Glutamatergic neuron (in vitro differentiated cells): ENCODE results near the gene ENPP7. TPM values are rescaled to one million over a fixed set of nuclear protein-coding genes. Genes with fewer than 3 reads are reported as not detected.

Source experiments
- DNase-seq: peaks from one replicate; pipeline ENCODE4 v3.0.0; 2022
- H3K27ac Mint-ChIP-seq: one replicate; pipeline ENCODE4 v1.8.0; 2020; ENCODE audit warnings: mild to moderate bottlenecking, mixed read lengths, inconsistent platforms; ENCODE audit not compliant: unreplicated experiment
- H3K27me3 Mint-ChIP-seq: one replicate; pipeline ENCODE4 v1.8.0; 2020; ENCODE audit warnings: mild to moderate bottlenecking, moderate library complexity, mixed read lengths, inconsistent platforms; ENCODE audit not compliant: unreplicated experiment
- H3K36me3 Mint-ChIP-seq: one replicate; pipeline ENCODE4 v1.8.0; 2020; ENCODE audit warnings: mild to moderate bottlenecking, mixed read lengths, inconsistent platforms; ENCODE audit not compliant: unreplicated experiment
- H3K4me1 Mint-ChIP-seq: one replicate; pipeline ENCODE4 v1.8.0; 2020; ENCODE audit warnings: mild to moderate bottlenecking, low read depth, mixed read lengths, inconsistent platforms; ENCODE audit not compliant: unreplicated experiment
- H3K4me3 Mint-ChIP-seq: one replicate; pipeline ENCODE4 v1.8.0; 2020; ENCODE audit warnings: mild to moderate bottlenecking, mixed read lengths, inconsistent platforms; ENCODE audit not compliant: unreplicated experiment
- H3K9me3 Mint-ChIP-seq: one replicate; pipeline ENCODE4 v1.8.0; 2020; ENCODE audit warnings: mild to moderate bottlenecking, moderate library complexity, mixed read lengths, inconsistent platforms; ENCODE audit not compliant: unreplicated experiment
- long read RNA-seq: library from polyadenylated mRNA; unstranded; transcript quantifications from one replicate; pipeline ENCODE4 v2.0.0, GENCODE V29; 2020; ENCODE audit not compliant: unreplicated experiment
- total RNA-seq: library from RNA; stranded (reverse); fragmentation: NEBNext Ultra II Directional; extraction: Animal tissue kit (Norgen Biotek cat#: 25700); gene quantifications from one replicate; pipeline ENCODE4 v1.2.1, GENCODE V29; 2021; ENCODE audit not compliant: unreplicated experiment
- TF ChIP-seq, protein P1 (sequence below): fragments of 200-600 bp; sonication (generic); IDR thresholded peaks from one replicate; pipeline ENCODE4 v1.5.0; 2021; ENCODE audit not compliant: partially characterized antibody, unreplicated experiment

ENPP7 gene, protein sequence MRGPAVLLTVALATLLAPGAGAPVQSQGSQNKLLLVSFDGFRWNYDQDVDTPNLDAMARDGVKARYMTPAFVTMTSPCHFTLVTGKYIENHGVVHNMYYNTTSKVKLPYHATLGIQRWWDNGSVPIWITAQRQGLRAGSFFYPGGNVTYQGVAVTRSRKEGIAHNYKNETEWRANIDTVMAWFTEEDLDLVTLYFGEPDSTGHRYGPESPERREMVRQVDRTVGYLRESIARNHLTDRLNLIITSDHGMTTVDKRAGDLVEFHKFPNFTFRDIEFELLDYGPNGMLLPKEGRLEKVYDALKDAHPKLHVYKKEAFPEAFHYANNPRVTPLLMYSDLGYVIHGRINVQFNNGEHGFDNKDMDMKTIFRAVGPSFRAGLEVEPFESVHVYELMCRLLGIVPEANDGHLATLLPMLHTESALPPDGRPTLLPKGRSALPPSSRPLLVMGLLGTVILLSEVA
- total RNA-seq = not detected
- long read RNA-seq = 0 reads

DNA sequence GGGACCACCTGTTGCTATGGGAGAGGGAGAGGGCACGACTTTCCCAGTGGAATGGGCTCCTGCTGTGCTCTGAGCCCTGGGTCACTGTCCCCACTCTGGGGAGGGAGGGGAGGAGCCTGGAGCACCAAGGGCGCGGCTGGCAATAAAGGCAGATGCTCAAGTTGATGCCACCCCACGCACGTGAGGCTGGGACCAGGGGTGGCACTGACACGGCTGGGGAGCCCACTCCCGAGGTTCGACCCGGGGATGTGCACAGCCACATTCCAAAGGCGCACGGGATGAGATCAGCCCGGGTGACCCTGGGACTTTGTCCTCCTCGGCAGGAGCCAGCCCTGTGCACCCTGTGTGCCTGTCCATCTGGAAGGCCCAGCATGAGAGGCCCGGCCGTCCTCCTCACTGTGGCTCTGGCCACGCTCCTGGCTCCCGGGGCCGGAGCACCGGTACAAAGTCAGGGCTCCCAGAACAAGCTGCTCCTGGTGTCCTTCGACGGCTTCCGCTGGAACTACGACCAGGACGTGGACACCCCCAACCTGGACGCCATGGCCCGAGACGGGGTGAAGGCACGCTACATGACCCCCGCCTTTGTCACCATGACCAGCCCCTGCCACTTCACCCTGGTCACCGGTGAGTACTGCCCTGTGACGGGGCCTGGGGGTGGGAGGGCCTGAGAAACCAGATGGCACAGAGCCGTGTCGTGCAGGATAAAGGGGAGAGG is at the start of gene ENPP7:
Gene ENPP7 (plus strand): TSS at position 175 of the 715 bp plus-strand sequence. CDS start 197 bp downstream, at position 372.
- Mint-ChIP-seq H3K27ac (no peak within 1 kb of the TSS), H3K27me3 (peaks cover 5% of the 10 kb centered on the region), H3K9me3 (peaks cover 5% of the 10 kb centered on the region), H3K4me1 (no peaks in the 10 kb centered on the region), H3K36me3 (no peaks in the 10 kb centered on the region), H3K4me3 (no peak within 1 kb of the TSS)
- no peak for DNase-seq
- TF ChIP-seq, protein P1, sequence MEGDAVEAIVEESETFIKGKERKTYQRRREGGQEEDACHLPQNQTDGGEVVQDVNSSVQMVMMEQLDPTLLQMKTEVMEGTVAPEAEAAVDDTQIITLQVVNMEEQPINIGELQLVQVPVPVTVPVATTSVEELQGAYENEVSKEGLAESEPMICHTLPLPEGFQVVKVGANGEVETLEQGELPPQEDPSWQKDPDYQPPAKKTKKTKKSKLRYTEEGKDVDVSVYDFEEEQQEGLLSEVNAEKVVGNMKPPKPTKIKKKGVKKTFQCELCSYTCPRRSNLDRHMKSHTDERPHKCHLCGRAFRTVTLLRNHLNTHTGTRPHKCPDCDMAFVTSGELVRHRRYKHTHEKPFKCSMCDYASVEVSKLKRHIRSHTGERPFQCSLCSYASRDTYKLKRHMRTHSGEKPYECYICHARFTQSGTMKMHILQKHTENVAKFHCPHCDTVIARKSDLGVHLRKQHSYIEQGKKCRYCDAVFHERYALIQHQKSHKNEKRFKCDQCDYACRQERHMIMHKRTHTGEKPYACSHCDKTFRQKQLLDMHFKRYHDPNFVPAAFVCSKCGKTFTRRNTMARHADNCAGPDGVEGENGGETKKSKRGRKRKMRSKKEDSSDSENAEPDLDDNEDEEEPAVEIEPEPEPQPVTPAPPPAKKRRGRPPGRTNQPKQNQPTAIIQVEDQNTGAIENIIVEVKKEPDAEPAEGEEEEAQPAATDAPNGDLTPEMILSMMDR = no peak

DNA sequence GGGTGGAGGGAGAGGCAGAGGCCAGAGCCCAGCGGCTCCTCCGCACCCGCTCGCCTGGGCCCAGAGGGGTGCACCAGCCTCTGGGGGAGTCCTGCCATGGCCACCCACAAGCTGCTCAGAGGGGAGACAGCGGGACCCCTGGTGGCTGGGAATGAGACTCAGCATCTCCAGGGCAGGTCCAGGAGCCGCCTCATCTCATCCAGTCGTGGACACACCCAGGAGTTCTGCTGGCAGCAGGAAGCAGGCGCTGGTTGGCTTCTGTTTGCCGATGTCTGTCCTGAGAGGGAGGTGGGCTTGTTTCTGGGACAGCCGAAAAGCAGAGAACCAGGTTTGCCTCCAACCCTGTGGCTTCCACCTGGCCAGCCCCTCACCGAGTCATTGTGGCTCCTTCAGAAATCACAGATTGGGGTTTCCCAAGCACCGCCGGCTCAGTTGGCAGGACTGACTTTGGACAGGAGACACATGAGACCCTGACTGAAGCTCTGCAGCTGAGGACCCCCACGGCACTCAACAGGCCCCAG is 49.6 kb upstream of the ENPP7 start:
- no peaks in the 10 kb centered on the region for H3K36me3 Mint-ChIP-seq
- peaks cover 42% of the 10 kb centered on the region for H3K4me1 Mint-ChIP-seq
- H3K9me3 Mint-ChIP-seq = peaks cover 19% of the 10 kb centered on the region
- no peak overlapping the region for H3K4me3 Mint-ChIP-seq
- no peak for DNase-seq
- peaks cover 26% of the 10 kb centered on the region for H3K27me3 Mint-ChIP-seq
- no peak overlapping the region for H3K27ac Mint-ChIP-seq
- TF ChIP-seq, protein P1 = no peak

DNA sequence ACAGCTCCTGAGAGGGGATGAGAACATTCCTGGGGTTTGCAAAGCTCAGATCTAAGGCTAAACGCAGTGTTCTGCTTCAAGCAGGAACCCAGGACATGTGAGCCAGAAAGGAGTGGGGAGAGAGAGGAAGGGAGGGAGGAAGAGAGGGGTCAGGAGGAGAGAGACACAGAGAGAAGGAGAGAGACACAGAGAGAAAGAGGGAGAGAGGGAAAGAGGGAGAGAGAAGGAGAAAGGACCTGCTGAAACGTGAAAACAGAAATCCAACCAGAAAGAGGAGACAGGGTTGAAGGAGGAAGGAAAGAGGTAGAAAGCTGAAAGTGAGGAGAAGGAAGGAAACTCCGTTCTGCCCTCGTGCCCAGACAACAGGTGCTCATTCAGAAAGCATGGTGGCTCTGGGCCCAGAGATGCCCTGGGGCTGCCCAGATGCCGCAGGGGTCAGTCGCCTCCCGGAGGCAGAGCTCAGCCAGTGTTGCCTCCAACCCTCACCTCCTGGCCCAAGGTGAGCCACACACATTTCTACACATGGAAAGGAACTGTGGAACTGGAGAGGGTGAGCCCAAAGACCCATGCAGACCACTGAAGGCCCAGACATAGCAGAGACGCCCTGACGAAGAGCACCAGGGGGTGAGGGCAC is 49.0 kb upstream of the ENPP7 start:
- Mint-ChIP-seq H3K4me1 (peaks cover 41% of the 10 kb centered on the region), H3K27me3 (peaks cover 29% of the 10 kb centered on the region), H3K36me3 (no peaks in the 10 kb centered on the region), H3K4me3 (no peak overlapping the region), H3K9me3 (peaks cover 19% of the 10 kb centered on the region), H3K27ac (no peak overlapping the region)
- TF ChIP-seq, protein P1 = no peak
- no peak for DNase-seq

DNA sequence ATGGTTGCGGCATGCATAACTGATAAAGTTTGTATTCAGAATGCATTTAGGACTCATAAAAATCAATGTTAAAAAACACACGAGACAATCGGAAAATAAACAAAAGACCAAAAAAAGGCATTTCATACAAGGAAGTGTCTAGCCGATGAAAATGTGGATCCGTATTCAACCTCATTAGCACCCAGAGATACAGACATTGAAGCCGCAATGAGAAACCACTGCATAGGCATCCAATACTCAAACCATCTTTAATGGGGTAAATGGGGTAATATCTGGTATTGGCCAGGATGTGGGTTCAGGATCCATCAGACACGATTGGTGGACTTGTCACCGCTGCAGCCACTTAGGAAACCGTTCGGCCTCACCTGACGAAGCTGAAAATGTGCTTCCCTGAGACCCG is 47.4 kb upstream of the ENPP7 start:
- TF ChIP-seq, protein P1 = no peak
- Mint-ChIP-seq H3K27me3 (peaks cover 31% of the 10 kb centered on the region), H3K4me3 (peak overlapping the region; percentile 28), H3K27ac (peak overlapping the region; percentile 77), H3K36me3 (no peaks in the 10 kb centered on the region), H3K4me1 (peaks cover 38% of the 10 kb centered on the region), H3K9me3 (peaks cover 12% of the 10 kb centered on the region)
- DNase-seq = no peak
